Sigmoid colon (tissue), 4 donors: ENCODE data around the gene CHCHD4.

Experiments
- CTCF ChIP-seq, 4 experiments: fragments of 450-650 bp in 3 of 4; fragments of 200-600 bp in 1 of 4; IDR thresholded peaks; one replicate each; pipeline ENCODE4 v1.5.1; 2016 to 2019; ENCODE audit warnings: antibody characterized with exemption in 4 of 4, mild to moderate bottlenecking in 3 of 4, moderate library complexity in 2 of 4
- EP300 ChIP-seq, 4 donors: sonication (generic); formaldehyde crosslinking; IDR thresholded peaks; one replicate each; pipeline ENCODE4 v1.6.1; 2017; ENCODE audit warnings: antibody characterized with exemption in 4 of 4

- TF ChIP-seq CTCF (IDR thresholded peaks at IDR 0.05) (no peak), EP300 (IDR thresholded peaks at IDR 0.05) (no peak)
These were observed 21.9 kb upstream of the CHCHD4 start for GRCh38 chr3:14146381-14147065.
